Stomach (tissue), 4 donors: ENCODE data around the gene STK32C.

Source experiments
- CTCF ChIP-seq, 7 experiments: fragments of 450-650 bp in 4 of 7; fragments of 200-600 bp in 3 of 7; sonication (generic) in 3 of 7; IDR thresholded peaks; one replicate each; pipeline ENCODE4 v1.5.1; 2016 to 2019; ENCODE audit warnings: antibody characterized with exemption in 7 of 7, control low read depth in 2 of 7, mild to moderate bottlenecking in 1 of 7
- EP300 ChIP-seq: sonication (generic); formaldehyde crosslinking; IDR thresholded peaks from one replicate; pipeline ENCODE4 v1.6.1; 2017; ENCODE audit warnings: antibody characterized with exemption
- POLR2A ChIP-seq, 4 donors: fragments of 450-650 bp; IDR thresholded peaks; one replicate each; pipeline ENCODE4 v1.6.1; 2016; ENCODE audit warnings: antibody characterized with exemption in 4 of 4, control low read depth in 2 of 4, mild to moderate bottlenecking in 1 of 4, moderate library complexity in 1 of 4
- POLR2AphosphoS5 ChIP-seq, 3 donors: sonication (generic); formaldehyde crosslinking; IDR thresholded peaks; one replicate each; pipeline ENCODE4 v1.6.1; 2016; ENCODE audit warnings: antibody characterized with exemption in 3 of 3

GRCh38 chr10:132281915-132282666, 25.7 kb downstream of the STK32C start:
- no peak for TF ChIP-seq POLR2A (IDR thresholded peaks at IDR 0.05)
- TF ChIP-seq CTCF (IDR thresholded peaks at IDR 0.05): no peak
- TF ChIP-seq POLR2AphosphoS5 (IDR thresholded peaks at IDR 0.05): no peak
- TF ChIP-seq EP300: no peak
